Skeletal muscle cell (primary cell): ENCODE measurements around the gene MME.
A peak's percentile ranks its signal among the peaks of the same experiment; 100 is the strongest.

Experiments
- DNase-seq: peaks from one replicate; pipeline ENCODE4 v3.0.0-alpha.2; 2010; ENCODE audit warnings: low read depth
- H3K4me3 ChIP-seq: 2 replicates; pipeline ENCODE4 v1.5.1; 2011; ENCODE audit warnings: low read depth, mild to moderate bottlenecking, control low read depth, low read length, moderate library complexity

MME gene

DNA sequence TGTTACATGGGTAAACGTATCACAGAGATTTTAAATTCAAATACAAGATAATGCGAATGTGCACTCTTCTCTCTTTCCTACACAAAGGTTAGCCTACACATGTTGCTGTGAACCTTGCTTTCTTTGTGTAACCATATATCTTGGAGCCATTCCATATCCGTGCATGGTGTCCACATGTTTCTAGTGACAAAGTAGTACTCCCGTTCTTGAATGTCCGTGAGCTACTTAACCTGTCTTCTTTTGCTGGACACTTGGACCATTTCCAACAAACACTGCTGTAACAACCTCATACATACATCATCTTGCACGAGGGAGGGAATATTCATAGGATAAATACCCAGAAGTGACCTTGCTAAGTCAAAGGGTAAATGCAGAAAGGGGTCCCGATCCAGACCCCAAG is 138.3 kb downstream of the MME start:
- DNase-seq = no peak
- H3K4me3 ChIP-seq = no peak overlapping the region

GRCh38 chr3:155219106-155219505 is 139.0 kb downstream of the MME start:
- no peak for DNase-seq

DNA sequence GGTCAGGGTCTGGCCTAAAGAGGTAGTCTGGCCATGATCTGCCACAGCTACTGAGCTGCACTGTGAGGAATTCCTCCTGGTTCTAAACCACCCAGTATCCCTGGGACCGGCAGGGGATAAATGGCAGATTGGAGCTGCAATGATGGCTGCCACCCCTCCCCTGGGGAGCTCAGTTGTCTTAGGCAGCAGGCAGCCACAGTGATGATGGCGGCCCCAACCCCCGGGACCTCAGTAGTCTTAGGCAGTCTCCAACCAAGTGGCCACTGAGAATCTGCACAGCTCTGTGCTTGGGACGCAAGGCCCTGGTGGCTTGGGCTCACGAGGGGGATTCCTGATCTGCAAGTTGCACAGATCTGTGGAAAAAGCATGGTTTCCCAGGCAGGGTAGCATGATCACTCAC is 145.3 kb downstream of the MME start:
- no peak for DNase-seq

More at GRCh38 chr3:155219106-155219505, 139.0 kb downstream of the MME start:
- no peak overlapping the region for H3K4me3 ChIP-seq

GRCh38 chr3:155227141-155227540 is 147.0 kb downstream of the MME start:
- no peak for DNase-seq
- no peak overlapping the region for H3K4me3 ChIP-seq

More for the DNA sequence above, 145.3 kb downstream of the MME start:
- no peak overlapping the region for H3K4me3 ChIP-seq

GRCh38 chr3:155228676-155229075 is 148.6 kb downstream of the MME start:
- no peak overlapping the region for H3K4me3 ChIP-seq
- no peak for DNase-seq

DNA sequence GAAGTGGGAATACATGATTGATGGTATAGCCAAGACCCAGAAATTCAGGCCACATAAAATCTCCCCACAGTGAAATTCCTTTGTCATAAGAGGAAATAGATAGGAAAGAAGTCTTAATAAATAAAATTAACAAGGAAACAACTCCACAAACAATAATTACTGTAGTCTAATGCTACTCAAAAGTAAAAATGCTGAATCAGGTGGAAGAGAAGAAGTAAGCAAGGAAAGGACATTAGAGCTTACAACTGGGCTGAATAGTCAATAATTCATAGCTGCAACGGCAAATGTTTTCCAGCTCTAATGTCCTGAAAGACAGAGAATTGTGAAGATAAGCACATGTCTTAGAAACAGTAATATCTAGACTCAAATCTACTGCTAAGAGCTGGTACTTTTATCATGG is 149.0 kb downstream of the MME start:
- no peak for DNase-seq
- no peak overlapping the region for H3K4me3 ChIP-seq

- no peak overlapping the region for H3K4me3 ChIP-seq
- DNase-seq = peak; percentile 97
Measured at GRCh38 chr3:155230382-155230781, 150.3 kb downstream of the MME start.

- no peak for DNase-seq
- H3K4me3 ChIP-seq = no peak overlapping the region
Measured at GRCh38 chr3:155231792-155232191, 151.7 kb downstream of the MME start.

GRCh38 chr3:155232605-155233004 is 152.5 kb downstream of the MME start:
- H3K4me3 ChIP-seq = no peak overlapping the region
- peak; percentile 99 for DNase-seq

DNA sequence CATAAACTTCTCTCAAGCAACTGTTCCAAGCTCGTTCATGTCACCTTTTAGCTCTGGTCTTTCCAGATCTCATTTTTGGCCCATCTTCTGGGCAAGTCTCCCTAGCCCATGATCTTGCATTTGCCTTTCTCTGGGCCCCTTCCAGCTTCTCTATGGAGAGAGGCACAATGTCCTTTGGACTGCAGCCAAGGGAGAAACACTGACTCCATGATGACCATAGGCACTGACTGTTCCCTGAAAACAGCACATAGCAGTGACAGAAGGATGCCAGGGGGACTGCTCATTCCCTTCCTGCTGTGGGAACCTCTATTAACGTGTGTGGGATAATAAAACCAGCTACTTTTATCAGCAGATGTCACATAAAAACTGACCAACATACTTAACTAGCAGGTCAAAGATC is 153.1 kb downstream of the MME start:
- no peak overlapping the region for H3K4me3 ChIP-seq
- DNase-seq = peak; percentile 99
